Hepatocyte (in vitro differentiated cells): ENCODE measurements around the gene PKLR.

ENCODE experiments used
- CTCF ChIP-seq: fragments of 200-600 bp; sonication (generic); IDR thresholded peaks from 2 replicates; pipeline ENCODE4 v1.5.1; 2016; ENCODE audit warnings: antibody characterized with exemption, mild to moderate bottlenecking; ENCODE audit not compliant: poor library complexity
- EZH2 ChIP-seq: fragments of 200-600 bp; sonication (generic); IDR thresholded peaks from 2 replicates; pipeline ENCODE4 v1.6.1; 2016; ENCODE audit warnings: antibody characterized with exemption, mild to moderate bottlenecking, borderline replicate concordance
- EZH2phosphoT487 ChIP-seq: fragments of 200-600 bp; sonication (generic); IDR thresholded peaks from one replicate; pipeline ENCODE4 v1.6.1; 2018; ENCODE audit warnings: antibody characterized with exemption, mild to moderate bottlenecking, low read depth, moderate library complexity; ENCODE audit not compliant: unreplicated experiment, severe bottlenecking

- TF ChIP-seq CTCF (no peak), EZH2phosphoT487 (no peak), EZH2 (no peak)
Measured at GRCh38 chr1:155318082-155318481, 16.8 kb upstream of the PKLR start.
